Adrenal gland (tissue), 5 donors: ENCODE results near the gene CEACAM1.

Source experiments
- POLR2A ChIP-seq, 2 donors: fragments of 450-650 bp; IDR thresholded peaks; one replicate each; pipeline ENCODE4 v1.6.1; 2017; ENCODE audit warnings: antibody characterized with exemption in 2 of 2, mild to moderate bottlenecking in 2 of 2, moderate library complexity in 1 of 2
- TF ChIP-seq, protein P1 (sequence below), 6 experiments: fragments of 450-650 bp in 4 of 6; fragments of 200-600 bp in 2 of 6; sonication (generic) in 1 of 6; IDR thresholded peaks; 1 replicate in 5 of 6; 2 replicates in 1 of 6; pipeline versions ENCODE4 v1.5.1 to v1.8.0; 2016 to 2021; ENCODE audit warnings: antibody characterized with exemption in 6 of 6, mild to moderate bottlenecking in 2 of 6, moderate library complexity in 1 of 6
- donor health status: DM: no; HTN: no; CAD: no.

- TF ChIP-seq, protein P1, sequence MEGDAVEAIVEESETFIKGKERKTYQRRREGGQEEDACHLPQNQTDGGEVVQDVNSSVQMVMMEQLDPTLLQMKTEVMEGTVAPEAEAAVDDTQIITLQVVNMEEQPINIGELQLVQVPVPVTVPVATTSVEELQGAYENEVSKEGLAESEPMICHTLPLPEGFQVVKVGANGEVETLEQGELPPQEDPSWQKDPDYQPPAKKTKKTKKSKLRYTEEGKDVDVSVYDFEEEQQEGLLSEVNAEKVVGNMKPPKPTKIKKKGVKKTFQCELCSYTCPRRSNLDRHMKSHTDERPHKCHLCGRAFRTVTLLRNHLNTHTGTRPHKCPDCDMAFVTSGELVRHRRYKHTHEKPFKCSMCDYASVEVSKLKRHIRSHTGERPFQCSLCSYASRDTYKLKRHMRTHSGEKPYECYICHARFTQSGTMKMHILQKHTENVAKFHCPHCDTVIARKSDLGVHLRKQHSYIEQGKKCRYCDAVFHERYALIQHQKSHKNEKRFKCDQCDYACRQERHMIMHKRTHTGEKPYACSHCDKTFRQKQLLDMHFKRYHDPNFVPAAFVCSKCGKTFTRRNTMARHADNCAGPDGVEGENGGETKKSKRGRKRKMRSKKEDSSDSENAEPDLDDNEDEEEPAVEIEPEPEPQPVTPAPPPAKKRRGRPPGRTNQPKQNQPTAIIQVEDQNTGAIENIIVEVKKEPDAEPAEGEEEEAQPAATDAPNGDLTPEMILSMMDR (IDR thresholded peaks at IDR 0.05), result no peak
- TF ChIP-seq POLR2A (IDR thresholded peaks at IDR 0.05), result no peak
Measured at GRCh38 chr19:42466521-42467182, 61.6 kb downstream of the CEACAM1 start.
